Measurements from ENCODE around the gene ENSA.
"Not testable (repeated sequence)": the region's sequence is repeated elsewhere in the genome, so short reads cannot be mapped to it uniquely, and the experiment has no call there.

GRCh38 chr1:150580966-150581365, 48.4 kb downstream of the ENSA start:
- not testable (repeated sequence) for TF ChIP-seq CTCF, POLR2A (IDR thresholded peaks at IDR 0.05)
